Lung (tissue), 12 donors: ENCODE data around the gene LRP1B. TPM values are rescaled to one million over a fixed set of nuclear protein-coding genes. Genes with fewer than 3 reads are reported as not detected.

Source experiments
- ATAC-seq: fragments of 200-7000 bp; cut with Tn5 transposase; one replicate; pipeline ENCODE4 v1.9.1; 2020; ENCODE audit warnings: moderate number of reproducible peaks; ENCODE audit not compliant: insufficient read depth, low FRiP score
- DNase-seq, 3 donors: peaks; one replicate each; pipeline ENCODE4 v3.0.0-alpha.2; 2013 to 2017
- H3K27ac ChIP-seq, 2 donors: one replicate each; pipeline ENCODE4 v1.5.1; 2013; ENCODE audit warnings: mild to moderate bottlenecking in 2 of 2, moderate library complexity in 2 of 2, control low read depth in 1 of 2, inconsistent platforms in 1 of 2, low read depth in 1 of 2, low read length in 1 of 2
- H3K27me3 ChIP-seq, 3 donors: one replicate each; pipeline ENCODE4 v1.5.1; 2013; ENCODE audit warnings: low read length in 2 of 3; ENCODE audit not compliant: control insufficient read depth in 3 of 3, insufficient read depth in 3 of 3
- H3K36me3 ChIP-seq, 4 donors: one replicate each; pipeline ENCODE4 v1.5.1; 2013; ENCODE audit warnings: low read length in 4 of 4, mild to moderate bottlenecking in 1 of 4, moderate library complexity in 1 of 4; ENCODE audit not compliant: control insufficient read depth in 4 of 4, insufficient read depth in 4 of 4
- H3K4me1 ChIP-seq, 5 donors: one replicate each; pipeline ENCODE4 v1.5.1; 2013; ENCODE audit warnings: low read length in 5 of 5, mild to moderate bottlenecking in 2 of 5, moderate library complexity in 1 of 5; ENCODE audit not compliant: control insufficient read depth in 5 of 5, insufficient read depth in 5 of 5
- H3K4me3 ChIP-seq: one replicate; pipeline ENCODE4 v1.5.1; 2013; ENCODE audit warnings: mild to moderate bottlenecking, control low read depth, moderate library complexity
- H3K9ac ChIP-seq, 2 donors: one replicate each; pipeline ENCODE4 v1.5.1; 2013; ENCODE audit warnings: low read length in 2 of 2, control low read depth in 1 of 2; ENCODE audit not compliant: insufficient read depth in 1 of 2
- H3K9me3 ChIP-seq, 4 donors: one replicate each; pipeline ENCODE4 v1.5.1; 2013; ENCODE audit warnings: low read length in 3 of 4, mild to moderate bottlenecking in 1 of 4, moderate library complexity in 1 of 4; ENCODE audit not compliant: control insufficient read depth in 4 of 4, insufficient read depth in 3 of 4
- CTCF ChIP-seq: IDR thresholded peaks from 2 replicates; pipeline ENCODE4 v1.5.1; 2012; ENCODE audit warnings: mild to moderate bottlenecking; ENCODE audit errors: control extremely low read depth, extremely low read depth
- WGBS, 2 donors: extraction: QIAGEN DNeasy Blood & Tissue Kit; methylation state at CpG; one replicate each; pipeline ENCODE4 v1.1.7; 2013; 5-methylcytosine and 5-hydroxymethylcytosine counted together
- polyA plus RNA-seq, 2 donors: library from polyadenylated mRNA; stranded (reverse); fragments of 200-250 nt; gene quantifications; one replicate each; pipeline ENCODE4 v1.2.1, GENCODE V29; 2013
- total RNA-seq, 2 donors: library from RNA; depleted of rRNA in 1 of 2; stranded (reverse); fragments of >200 nt in 1 of 2; gene quantifications; one replicate each; pipeline ENCODE4 v1.2.1, GENCODE V29; 2014 to 2021
- donor health status: control.
- donor health status: control.
- donor health status: Bipolar disorder and iron deficiency.
- donor health status: healthy.
- donor health status: DM: yes; HTN: yes; CAD: no.

Gene LRP1B
- total and polyA plus RNA-seq, 4 donors = 0.01 to 6.5 (median 0.16) TPM

- no peaks in the 10 kb centered on the region for H3K9me3 ChIP-seq
- no peak for TF ChIP-seq CTCF
- no peaks in the 10 kb centered on the region for H3K4me1 ChIP-seq
- WGBS, 2 donors = 87 to 90% methylated on average over 4 of the region's 4 CpGs
- ATAC-seq = no peak
- H3K9ac ChIP-seq = no peak overlapping the region
- H3K27me3 ChIP-seq = no peaks in the 10 kb centered on the region
- DNase-seq = no peak
- H3K4me3 ChIP-seq = no peak overlapping the region
- H3K27ac ChIP-seq = no peak overlapping the region
- H3K36me3 ChIP-seq = no peaks in the 10 kb centered on the region
Observed at GRCh38 chr2:140337061-140337460, 1793.8 kb downstream of the LRP1B start.

- no peak overlapping the region for H3K4me3 ChIP-seq
- no peaks in the 10 kb centered on the region for H3K36me3 ChIP-seq
- H3K4me1 ChIP-seq = no peaks in the 10 kb centered on the region
- WGBS, 2 donors = 90 to 91% methylated on average over 3 of the region's 3 CpGs
- no peak overlapping the region for H3K27ac ChIP-seq
- ATAC-seq (no peak), DNase-seq (no peak)
- TF ChIP-seq CTCF = no peak
- H3K27me3 ChIP-seq = no peaks in the 10 kb centered on the region
- no peaks in the 10 kb centered on the region for H3K9me3 ChIP-seq
- H3K9ac ChIP-seq = no peak overlapping the region
Observed at GRCh38 chr2:140316345-140316744, 1814.5 kb downstream of the LRP1B start.

- no peak overlapping the region for H3K9ac ChIP-seq
- H3K36me3 ChIP-seq = no peaks in the 10 kb centered on the region
- DNase-seq (no peak), ATAC-seq (no peak)
- no peak overlapping the region for H3K27ac ChIP-seq
- H3K4me3 ChIP-seq = no peak overlapping the region
- H3K9me3 ChIP-seq = no peaks in the 10 kb centered on the region
- H3K27me3 ChIP-seq = no peaks in the 10 kb centered on the region
- peaks cover 0 to 9% (median 0%) of the 10 kb centered on the region in 5 donors for H3K4me1 ChIP-seq
- WGBS, 2 donors = 34 to 43% methylated on average over 1 of the region's 1 CpG
- TF ChIP-seq CTCF = no peak
Observed at GRCh38 chr2:140311905-140312304, 1818.9 kb downstream of the LRP1B start.

- Histone ChIP-seq H3K4me1 (peaks cover 0 to 9% (median 0%) of the 10 kb centered on the region in 5 donors), H3K27ac (no peak overlapping the region), H3K36me3 (no peaks in the 10 kb centered on the region), H3K27me3 (no peaks in the 10 kb centered on the region), H3K4me3 (no peak overlapping the region), H3K9me3 (no peaks in the 10 kb centered on the region), H3K9ac (no peak overlapping the region)
- DNase-seq = no peak
- TF ChIP-seq CTCF = no peak
- ATAC-seq = no peak
Observed at GRCh38 chr2:140308706-140309105, 1822.1 kb downstream of the LRP1B start.
